ENCODE results near the gene KRT3.

DNA sequence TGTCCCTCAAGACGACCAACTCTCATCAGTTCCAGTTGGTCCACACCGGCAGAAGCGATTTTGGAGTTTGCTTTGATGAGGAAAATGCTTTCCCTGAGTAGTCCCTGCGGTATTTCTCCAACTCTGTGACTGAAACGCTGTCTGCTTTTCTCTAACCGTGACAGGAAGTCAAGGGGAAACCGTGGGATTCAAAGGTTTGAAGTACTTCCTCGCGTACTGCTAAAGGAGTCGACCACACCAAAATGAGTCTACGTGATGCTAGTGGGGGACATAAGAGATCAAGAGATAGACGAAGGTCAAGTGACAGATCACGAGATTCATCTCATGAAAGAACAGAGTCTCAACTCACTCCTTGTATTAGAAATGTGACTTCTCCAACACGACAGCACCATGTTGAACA, 47.3 kb downstream of the KRT3 start:
- TF ChIP-seq, protein P1, sequence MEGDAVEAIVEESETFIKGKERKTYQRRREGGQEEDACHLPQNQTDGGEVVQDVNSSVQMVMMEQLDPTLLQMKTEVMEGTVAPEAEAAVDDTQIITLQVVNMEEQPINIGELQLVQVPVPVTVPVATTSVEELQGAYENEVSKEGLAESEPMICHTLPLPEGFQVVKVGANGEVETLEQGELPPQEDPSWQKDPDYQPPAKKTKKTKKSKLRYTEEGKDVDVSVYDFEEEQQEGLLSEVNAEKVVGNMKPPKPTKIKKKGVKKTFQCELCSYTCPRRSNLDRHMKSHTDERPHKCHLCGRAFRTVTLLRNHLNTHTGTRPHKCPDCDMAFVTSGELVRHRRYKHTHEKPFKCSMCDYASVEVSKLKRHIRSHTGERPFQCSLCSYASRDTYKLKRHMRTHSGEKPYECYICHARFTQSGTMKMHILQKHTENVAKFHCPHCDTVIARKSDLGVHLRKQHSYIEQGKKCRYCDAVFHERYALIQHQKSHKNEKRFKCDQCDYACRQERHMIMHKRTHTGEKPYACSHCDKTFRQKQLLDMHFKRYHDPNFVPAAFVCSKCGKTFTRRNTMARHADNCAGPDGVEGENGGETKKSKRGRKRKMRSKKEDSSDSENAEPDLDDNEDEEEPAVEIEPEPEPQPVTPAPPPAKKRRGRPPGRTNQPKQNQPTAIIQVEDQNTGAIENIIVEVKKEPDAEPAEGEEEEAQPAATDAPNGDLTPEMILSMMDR (IDR thresholded peaks at IDR 0.05; ENCODE audit: insufficient read depth, low read length, poor library complexity, severe bottlenecking), result no peak
- TF ChIP-seq EZH2phosphoT487 (conservative IDR thresholded peaks at IDR 0.05; ENCODE audit: low read length), result no peak

All from SU-DHL-6 (cell line).